DMS 273 treated with DMSO at 0.1 percent for 48 hours (cell line): ENCODE measurements around the gene CDKN2B-AS1.
A peak's percentile ranks its signal among the peaks of the same experiment; 100 is the strongest.
"Not testable (repeated sequence)": the region's sequence is repeated elsewhere in the genome, so short reads cannot be mapped to it uniquely, and the experiment has no call there.

Source experiments
- DNase-seq: peaks from one replicate; lab custom pipeline; 2025; lab: John Stamatoyannopoulos, UW

The CDKN2B-AS1 gene

GRCh38 chr9:22044583-22044982 is 50.0 kb downstream of the CDKN2B-AS1 start:
- DNase-seq: no peak

- no peak for DNase-seq
Observed at GRCh38 chr9:22045423-22045822, 50.8 kb downstream of the CDKN2B-AS1 start.

GRCh38 chr9:22046243-22046885 is 51.8 kb downstream of the CDKN2B-AS1 start:
- no peak for DNase-seq

GRCh38 chr9:22047596-22047995 is 53.0 kb downstream of the CDKN2B-AS1 start:
- DNase-seq: no peak

- no peak for DNase-seq
Observed at GRCh38 chr9:22049411-22049810, 54.8 kb downstream of the CDKN2B-AS1 start.

- no peak for DNase-seq
Observed at GRCh38 chr9:22050924-22051323, 56.3 kb downstream of the CDKN2B-AS1 start.

GRCh38 chr9:22052376-22052945 is 57.9 kb downstream of the CDKN2B-AS1 start:
- DNase-seq: no peak

GRCh38 chr9:22053178-22053577 is 58.6 kb downstream of the CDKN2B-AS1 start:
- DNase-seq: no peak

- DNase-seq: no peak
Observed at GRCh38 chr9:22054076-22054475, 59.5 kb downstream of the CDKN2B-AS1 start.

- no peak for DNase-seq
Observed at GRCh38 chr9:22054529-22054928, 59.9 kb downstream of the CDKN2B-AS1 start.

- DNase-seq: no peak
Observed at GRCh38 chr9:22055090-22055489, 60.5 kb downstream of the CDKN2B-AS1 start.

GRCh38 chr9:22056402-22056801 is 61.8 kb downstream of the CDKN2B-AS1 start:
- DNase-seq: no peak

GRCh38 chr9:22057972-22058371 is 63.4 kb downstream of the CDKN2B-AS1 start:
- not testable (repeated sequence) for DNase-seq

- no peak for DNase-seq
Observed at GRCh38 chr9:22060831-22061383, 66.3 kb downstream of the CDKN2B-AS1 start.

GRCh38 chr9:22064957-22065356 is 70.4 kb downstream of the CDKN2B-AS1 start:
- DNase-seq: no peak

- no peak for DNase-seq
Observed at GRCh38 chr9:22065431-22066200, 71.0 kb downstream of the CDKN2B-AS1 start.

GRCh38 chr9:22067196-22067595 is 72.6 kb downstream of the CDKN2B-AS1 start:
- no peak for DNase-seq

GRCh38 chr9:22068369-22068768 is 73.8 kb downstream of the CDKN2B-AS1 start:
- no peak for DNase-seq

GRCh38 chr9:22073349-22073748 is 78.8 kb downstream of the CDKN2B-AS1 start:
- DNase-seq: no peak

GRCh38 chr9:22078081-22078480 is 83.5 kb downstream of the CDKN2B-AS1 start:
- no peak for DNase-seq

- no peak for DNase-seq
Observed at GRCh38 chr9:22079873-22080341, 85.3 kb downstream of the CDKN2B-AS1 start.

- peak; percentile 1 for DNase-seq
Observed at GRCh38 chr9:22084336-22085035, 89.9 kb downstream of the CDKN2B-AS1 start.
